Upper lobe of right lung (tissue), 1 donor: ENCODE data around the gene PRR18. TPM values are rescaled to one million over a fixed set of nuclear protein-coding genes. Genes with fewer than 3 reads are reported as not detected.

ENCODE experiments used
- ATAC-seq: fragments of 200-7000 bp; cut with Tn5 transposase; one replicate; pipeline ENCODE4 v1.9.1; 2020; ENCODE audit warnings: mild to moderate bottlenecking, moderate library complexity
- DNase-seq: peaks from one replicate; pipeline ENCODE4 v3.0.0-alpha.2; 2020
- H3K27ac ChIP-seq: fragments of 200-600 bp; one replicate; pipeline ENCODE4 v1.8.0; 2022
- H3K27me3 ChIP-seq: fragments of 200-600 bp; one replicate; pipeline ENCODE4 v1.8.0; 2022; ENCODE audit warnings: mild to moderate bottlenecking
- H3K36me3 ChIP-seq: fragments of 200-600 bp; one replicate; pipeline ENCODE4 v1.8.0; 2022
- H3K4me1 ChIP-seq: fragments of 200-600 bp; one replicate; pipeline ENCODE4 v1.8.0; 2022
- H3K4me3 ChIP-seq: fragments of 200-600 bp; one replicate; pipeline ENCODE4 v1.8.0; 2022; ENCODE audit warnings: mild to moderate bottlenecking
- H3K9me3 ChIP-seq: fragments of 200-600 bp; one replicate; pipeline ENCODE4 v1.8.0; 2022
- CTCF ChIP-seq: fragments of 200-600 bp; IDR thresholded peaks from one replicate; pipeline ENCODE4 v1.8.0; 2022; ENCODE audit warnings: antibody characterized with exemption
- intact Hi-C: fragments of 100-400 bp; cut with DNase I; formaldehyde crosslinking; loops from one replicate; pipeline ENCODE4 v1.11.0; 2022
- total RNA-seq: library from RNA; stranded (reverse); fragmentation: NEBNext Ultra II Directional; extraction: Animal tissue kit (Norgen Biotek cat#: 25700); gene quantifications from one replicate; pipeline ENCODE4 v1.2.1, GENCODE V29; 2021
- donor health status: DM: no; HTN: yes; CAD: no; lungs with severe emphysema.

PRR18 gene
- total RNA-seq, 1 donor from 2014 or later: not detected

- H3K36me3 ChIP-seq: no peaks in the 10 kb centered on the region
- H3K4me3 ChIP-seq: no peak overlapping the region
- no peak for TF ChIP-seq CTCF
- no peaks in the 10 kb centered on the region for H3K9me3 ChIP-seq
- H3K27me3 ChIP-seq: no peaks in the 10 kb centered on the region
- DNase-seq: no peak
- H3K27ac ChIP-seq: no peak overlapping the region
- no peak for ATAC-seq
- H3K4me1 ChIP-seq: peaks cover 26% of the 10 kb centered on the region
- intact Hi-C loops: no loop called here
Observed at GRCh38 chr6:166344240-166344639, 36.0 kb upstream of the PRR18 start.

DNA sequence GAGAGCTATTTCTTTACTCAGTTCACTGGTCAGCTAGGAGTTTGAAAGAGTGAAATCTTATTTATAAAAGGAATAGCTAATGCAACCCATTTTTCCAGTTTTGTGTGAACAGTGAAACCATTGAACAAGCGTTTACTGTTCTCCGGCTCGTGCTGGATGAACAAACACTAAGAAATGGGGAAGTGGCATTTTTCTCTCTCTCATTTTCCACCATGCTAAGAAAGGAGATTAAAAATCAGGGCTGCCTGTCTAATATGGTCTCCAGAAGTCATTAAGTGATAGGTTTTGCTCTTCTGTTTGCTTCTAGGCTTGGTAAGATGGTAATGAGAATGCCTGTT, 34.9 kb upstream of the PRR18 start:
- intact Hi-C loops: no loop called here
- no peak for ATAC-seq
- peaks cover 26% of the 10 kb centered on the region for H3K4me1 ChIP-seq

GRCh38 chr6:166342349-166343149, 34.4 kb upstream of the PRR18 start, which contains the start of gene SFT2D1:
Gene SFT2D1, minus strand, starts transcription at chr6:166342545. Its CDS starts 64 bp downstream, at chr6:166342481.
- H3K9me3 ChIP-seq: no peaks in the 10 kb centered on the region
- no peak for TF ChIP-seq CTCF
- DNase-seq (peak; percentile 95), ATAC-seq (peak; percentile 98)
- no peaks in the 10 kb centered on the region for H3K27me3 ChIP-seq
- H3K36me3 ChIP-seq: peaks cover 7% of the 10 kb centered on the region
- peak within 1 kb of the TSS; percentile 95 for H3K4me3 ChIP-seq
- intact Hi-C loops: no loop called here
- peaks cover 26% of the 10 kb centered on the region for H3K4me1 ChIP-seq
- peak within 1 kb of the TSS; percentile 97 for H3K27ac ChIP-seq

More for the DNA sequence above, 34.9 kb upstream of the PRR18 start:
- Histone ChIP-seq H3K9me3 (no peaks in the 10 kb centered on the region), H3K27ac (peak overlapping the region; percentile 97), H3K36me3 (peaks cover 1% of the 10 kb centered on the region), H3K4me3 (peak overlapping the region; percentile 95), H3K27me3 (no peaks in the 10 kb centered on the region)
- no peak for DNase-seq
- TF ChIP-seq CTCF: no peak

GRCh38 chr6:166341977-166342348, 33.8 kb upstream of the PRR18 start:
- DNase-seq: no peak

GRCh38 chr6:166341464-166341863, 33.3 kb upstream of the PRR18 start:
- TF ChIP-seq CTCF: no peak
- H3K36me3 ChIP-seq: peaks cover 18% of the 10 kb centered on the region
- intact Hi-C loops: no loop called here
- DNase-seq (no peak), ATAC-seq (no peak)
- H3K4me3 ChIP-seq: peak overlapping the region; percentile 95
- H3K9me3 ChIP-seq: no peaks in the 10 kb centered on the region
- H3K27me3 ChIP-seq: no peaks in the 10 kb centered on the region
- H3K27ac ChIP-seq: peak overlapping the region; percentile 97
- peaks cover 26% of the 10 kb centered on the region for H3K4me1 ChIP-seq

More at GRCh38 chr6:166341977-166342348, 33.8 kb upstream of the PRR18 start:
- Histone ChIP-seq H3K4me1 (peaks cover 26% of the 10 kb centered on the region), H3K27me3 (no peaks in the 10 kb centered on the region), H3K9me3 (no peaks in the 10 kb centered on the region), H3K36me3 (peaks cover 13% of the 10 kb centered on the region), H3K4me3 (peak overlapping the region; percentile 95), H3K27ac (peak overlapping the region; percentile 97)
- no peak for TF ChIP-seq CTCF
- peak; percentile 1 for ATAC-seq
- intact Hi-C loops: no loop called here
